ENCODE measurements around the gene AFTPH.

The AFTPH gene

DNA sequence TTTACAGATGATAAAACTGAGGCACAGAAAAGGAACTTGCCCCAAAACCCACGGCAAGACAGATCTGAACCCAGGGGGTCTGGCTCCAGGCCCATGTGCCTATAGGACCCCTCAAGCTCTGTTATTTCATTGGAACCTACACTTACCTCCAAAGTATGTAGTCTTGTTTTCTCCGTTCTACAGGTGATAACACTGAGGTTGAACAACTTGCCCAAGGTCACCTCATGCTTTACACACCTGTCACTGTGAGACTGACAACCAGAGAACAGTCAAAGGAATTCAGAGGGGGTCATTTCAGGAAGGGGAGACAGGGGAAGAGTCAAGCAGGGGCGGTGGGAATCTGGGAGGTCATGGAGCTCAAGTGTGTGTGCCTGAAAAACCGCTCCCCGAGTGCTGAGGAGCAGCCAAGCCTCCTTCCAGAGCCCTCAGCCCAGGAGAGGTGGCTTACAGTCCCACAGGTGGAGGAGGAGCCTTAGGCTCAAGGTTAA lies 81.9 kb downstream of the AFTPH start:
- FAIRE-seq (peak; percentile 63), DNase-seq (ENCODE audit: insufficient read length, low spot score) (no peak)
- TF ChIP-seq POU2F2 (IDR thresholded peaks at IDR 0.05; ENCODE audit: low read depth, low read length) (no peak), PAX5 (IDR thresholded peaks at IDR 0.05; ENCODE audit: insufficient read depth, low read length, severe bottlenecking) (no peak), TAF1 (IDR thresholded peaks at IDR 0.05; ENCODE audit: low read depth, low read length) (no peak), POLR2A (IDR thresholded peaks at IDR 0.05; ENCODE audit: low read depth, low read length) (no peak), POLR2AphosphoS5 (IDR thresholded peaks at IDR 0.05; ENCODE audit: low read depth, low read length) (no peak), SPI1 (IDR thresholded peaks at IDR 0.05; ENCODE audit: low read depth, low read length) (no peak)

DNA sequence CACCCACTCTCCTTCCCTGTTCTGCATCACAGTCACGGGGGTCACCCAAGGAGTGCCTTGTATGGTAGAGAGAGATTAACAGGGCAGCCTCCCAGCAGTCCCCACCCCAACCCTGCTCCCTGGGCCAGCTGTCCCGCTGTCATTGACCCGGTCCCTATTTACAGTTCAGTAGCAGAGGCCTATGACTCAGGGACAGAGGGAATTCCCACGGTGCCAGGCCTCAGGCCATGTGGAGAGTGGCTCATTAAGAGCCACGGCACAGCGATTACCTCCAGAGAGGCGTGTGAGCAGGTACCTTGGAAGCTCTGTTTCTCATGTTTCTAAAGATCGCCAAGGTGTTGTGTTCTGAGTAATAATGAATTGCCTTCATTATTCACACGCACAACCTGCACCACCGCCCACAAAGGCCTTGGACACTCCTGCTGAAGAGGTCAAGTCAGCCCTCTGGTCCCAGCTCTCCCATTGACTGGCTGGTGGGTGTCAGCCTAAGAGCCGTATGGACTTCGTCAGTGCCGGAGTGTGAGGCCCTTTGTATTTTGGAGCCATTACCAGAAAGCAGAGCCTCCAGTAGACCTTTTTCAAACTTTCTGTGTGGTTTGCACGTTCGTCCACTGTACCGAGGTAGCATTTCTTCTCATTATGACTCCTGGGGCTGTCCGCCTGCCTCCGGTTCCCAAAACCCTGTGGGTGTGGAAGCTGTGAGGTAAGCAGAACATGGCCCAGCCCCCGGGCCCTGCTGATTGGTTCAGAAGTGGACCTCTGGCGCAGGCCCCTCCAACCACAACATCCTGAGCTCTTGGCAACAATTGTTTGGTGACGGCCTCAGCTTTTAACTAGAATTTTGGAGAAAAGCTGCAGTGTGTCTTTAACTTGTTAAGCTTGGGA lies 82.6 kb downstream of the AFTPH start:
- FAIRE-seq = peak; percentile 57
- peak; percentile 76 for DNase-seq (ENCODE audit: insufficient read length, low spot score)
- TF ChIP-seq TAF1 (IDR thresholded peaks at IDR 0.05; ENCODE audit: low read depth, low read length) = no peak; the same call in 1 of the 2 replicates
- no peak for TF ChIP-seq POLR2AphosphoS5 (IDR thresholded peaks at IDR 0.05; ENCODE audit: low read depth, low read length)
- TF ChIP-seq POLR2A (IDR thresholded peaks at IDR 0.05; ENCODE audit: low read depth, low read length) = peak; percentile 66
- no peak for TF ChIP-seq PAX5 (IDR thresholded peaks at IDR 0.05; ENCODE audit: insufficient read depth, low read length, severe bottlenecking)
- TF ChIP-seq POU2F2 (IDR thresholded peaks at IDR 0.05; ENCODE audit: low read depth, low read length) = peak; percentile 14; the same call in 1 of the 2 replicates
- TF ChIP-seq SPI1 (IDR thresholded peaks at IDR 0.05; ENCODE audit: low read depth, low read length) = 0 out of 2 replicates have a peak, but pooled peaks have one; percentile 22

DNA sequence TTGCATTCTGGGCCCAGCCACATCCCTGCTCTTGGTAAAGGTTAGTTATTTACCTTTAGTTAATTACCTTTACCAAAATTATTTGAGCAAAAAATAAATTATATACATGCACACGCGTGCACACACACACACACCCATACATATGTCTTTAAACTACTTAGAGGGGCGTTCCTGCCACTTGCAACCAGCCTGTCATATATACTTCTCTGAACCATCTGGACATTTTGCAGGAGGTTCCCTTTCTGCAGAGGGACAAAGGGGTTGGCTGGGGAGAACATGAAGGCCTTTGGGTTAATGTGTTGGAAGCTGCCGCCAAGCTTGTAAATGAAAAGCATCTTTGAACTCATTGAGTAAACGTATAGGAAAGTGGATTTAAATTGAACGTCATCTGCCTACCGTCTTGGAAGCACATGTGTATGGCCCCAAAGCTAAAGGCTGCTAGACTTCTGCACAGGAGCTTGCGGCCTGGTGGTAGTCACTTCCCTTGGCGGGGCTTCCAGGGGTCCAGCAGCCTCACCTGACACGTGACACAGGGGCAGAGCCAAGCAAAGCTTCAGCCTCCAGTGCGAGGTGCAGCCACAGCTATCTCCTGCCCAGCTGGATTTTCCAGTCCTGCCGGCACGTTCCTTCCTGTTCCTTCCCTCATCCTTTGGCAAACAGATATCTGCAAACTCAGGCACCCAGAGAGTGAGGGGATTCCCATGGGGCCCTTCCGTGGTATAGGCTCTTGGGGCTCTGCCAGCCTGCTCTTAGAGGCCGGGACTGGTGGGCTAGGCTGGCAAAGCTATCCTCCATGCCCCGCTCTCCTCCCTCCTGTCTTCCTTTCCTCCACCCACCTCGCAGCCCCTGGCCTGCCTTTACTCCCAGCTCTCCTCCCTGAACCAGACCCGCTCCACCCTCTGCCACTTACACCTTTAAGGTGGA lies 83.5 kb downstream of the AFTPH start:
- FAIRE-seq (no peak), DNase-seq (ENCODE audit: insufficient read length, low spot score) (no peak)

GRCh38 chr2:64608867-64609226 lies 84.7 kb downstream of the AFTPH start:
- TF ChIP-seq POLR2A (IDR thresholded peaks at IDR 0.05; ENCODE audit: low read depth, low read length) (no peak), POLR2AphosphoS5 (IDR thresholded peaks at IDR 0.05; ENCODE audit: low read depth, low read length) (no peak), PAX5 (IDR thresholded peaks at IDR 0.05; ENCODE audit: insufficient read depth, low read length, severe bottlenecking) (no peak), TAF1 (IDR thresholded peaks at IDR 0.05; ENCODE audit: low read depth, low read length) (no peak)
- DNase-seq (ENCODE audit: insufficient read length, low spot score) = no peak
- no peak for FAIRE-seq

More for the DNA sequence above, 83.5 kb downstream of the AFTPH start:
- TF ChIP-seq SPI1 (IDR thresholded peaks at IDR 0.05; ENCODE audit: low read depth, low read length) = no peak
- no peak for TF ChIP-seq POLR2A (IDR thresholded peaks at IDR 0.05; ENCODE audit: low read depth, low read length)
- no peak for TF ChIP-seq POLR2AphosphoS5 (IDR thresholded peaks at IDR 0.05; ENCODE audit: low read depth, low read length)
- TF ChIP-seq POU2F2 (IDR thresholded peaks at IDR 0.05; ENCODE audit: low read depth, low read length) = no peak
- no peak for TF ChIP-seq PAX5 (IDR thresholded peaks at IDR 0.05; ENCODE audit: insufficient read depth, low read length, severe bottlenecking)
- TF ChIP-seq TAF1 (IDR thresholded peaks at IDR 0.05; ENCODE audit: low read depth, low read length) = no peak

DNA sequence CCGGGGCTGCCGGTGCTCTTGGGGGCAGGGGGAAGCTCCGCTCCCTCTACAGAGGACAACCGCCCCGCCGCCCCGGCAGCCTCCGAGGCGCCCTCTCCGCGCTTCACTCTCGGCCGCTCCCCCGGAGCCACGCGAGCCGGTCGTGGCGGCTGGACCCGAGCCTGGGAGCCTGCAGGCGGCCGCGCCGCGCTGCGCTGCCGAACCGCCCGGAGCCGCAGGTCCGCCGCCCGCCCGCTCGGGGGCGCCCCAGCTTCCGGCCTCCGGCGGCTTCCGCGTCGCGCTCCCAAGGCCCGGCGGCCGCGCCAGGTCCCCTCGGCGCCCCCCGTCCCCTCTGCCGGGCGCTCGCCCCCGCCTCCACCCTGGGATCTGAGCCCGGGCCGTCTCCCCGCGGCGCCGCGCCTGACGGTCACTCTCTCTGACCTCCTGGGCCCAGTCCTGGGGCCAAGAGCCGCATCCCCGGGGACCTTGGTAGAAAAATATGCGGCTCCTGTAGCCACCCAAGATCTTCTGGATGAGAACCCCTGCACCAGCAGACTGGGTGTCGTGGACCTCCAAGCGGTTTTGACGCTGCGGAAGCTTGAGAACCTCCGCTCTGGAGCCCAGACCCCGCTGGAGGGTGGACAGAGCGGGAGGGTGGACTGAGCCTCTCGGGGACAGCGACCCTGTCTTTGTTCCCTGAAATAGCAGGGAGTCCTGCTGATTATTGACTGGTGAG lies 85.3 kb downstream of the AFTPH start:
- TF ChIP-seq POU2F2 (IDR thresholded peaks at IDR 0.05; ENCODE audit: low read depth, low read length) (no peak), PAX5 (IDR thresholded peaks at IDR 0.05; ENCODE audit: insufficient read depth, low read length, severe bottlenecking) (peak; percentile 43), POLR2A (IDR thresholded peaks at IDR 0.05; ENCODE audit: low read depth, low read length) (peak; percentile 45; the same call in 1 of the 2 replicates), POLR2AphosphoS5 (IDR thresholded peaks at IDR 0.05; ENCODE audit: low read depth, low read length) (peak; percentile 44), TAF1 (IDR thresholded peaks at IDR 0.05; ENCODE audit: low read depth, low read length) (peak; percentile 49; the same call in 1 of the 2 replicates), SPI1 (IDR thresholded peaks at IDR 0.05; ENCODE audit: low read depth, low read length) (no peak)
- peak; percentile 86 for DNase-seq (ENCODE audit: insufficient read length, low spot score)
- FAIRE-seq = peak; percentile 81

GRCh38 chr2:64609942-64610281 lies 85.8 kb downstream of the AFTPH start:
- no peak for TF ChIP-seq POU2F2 (IDR thresholded peaks at IDR 0.05; ENCODE audit: low read depth, low read length)
- no peak for TF ChIP-seq PAX5 (IDR thresholded peaks at IDR 0.05; ENCODE audit: insufficient read depth, low read length, severe bottlenecking)
- no peak for TF ChIP-seq SPI1 (IDR thresholded peaks at IDR 0.05; ENCODE audit: low read depth, low read length)
- DNase-seq (ENCODE audit: insufficient read length, low spot score) (no peak), FAIRE-seq (no peak)

- DNase-seq (ENCODE audit: insufficient read length, low spot score) (no peak), FAIRE-seq (no peak)
- TF ChIP-seq POLR2A (IDR thresholded peaks at IDR 0.05; ENCODE audit: low read depth, low read length) (no peak), POLR2AphosphoS5 (IDR thresholded peaks at IDR 0.05; ENCODE audit: low read depth, low read length) (no peak), SPI1 (IDR thresholded peaks at IDR 0.05; ENCODE audit: low read depth, low read length) (no peak), TAF1 (IDR thresholded peaks at IDR 0.05; ENCODE audit: low read depth, low read length) (no peak), POU2F2 (IDR thresholded peaks at IDR 0.05; ENCODE audit: low read depth, low read length) (no peak), PAX5 (IDR thresholded peaks at IDR 0.05; ENCODE audit: insufficient read depth, low read length, severe bottlenecking) (no peak)
These were observed 86.3 kb downstream of the AFTPH start for GRCh38 chr2:64610316-64610855.

DNA sequence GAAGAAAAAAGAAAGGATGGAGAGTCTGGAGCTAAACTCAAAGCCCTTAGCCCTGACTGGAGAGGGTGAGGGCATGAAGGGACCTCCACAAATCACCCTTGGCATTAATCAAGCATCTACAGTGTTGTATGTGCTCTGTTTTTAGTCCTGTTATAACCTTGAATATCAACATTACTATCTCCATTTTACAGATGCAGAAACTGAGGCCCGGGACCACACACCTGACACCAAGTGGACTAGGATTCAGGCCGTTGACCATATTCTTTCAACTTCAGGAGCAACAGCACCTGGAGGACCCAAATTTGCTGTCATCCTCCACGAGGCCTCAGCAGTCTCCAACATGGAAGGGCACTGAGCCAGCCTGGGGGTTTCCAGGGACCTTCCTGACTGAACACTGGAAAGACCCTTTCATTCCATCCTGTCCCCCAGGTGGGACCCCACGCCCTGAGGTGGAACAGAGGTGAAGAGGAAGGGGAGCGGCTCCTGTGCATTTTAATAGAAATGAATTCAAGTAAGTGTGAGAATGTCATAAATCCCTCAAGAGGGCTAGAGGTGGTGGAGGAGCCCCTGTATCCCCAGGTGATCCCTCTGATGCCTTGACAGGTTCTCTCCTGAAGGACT lies 88.6 kb downstream of the AFTPH start:
- TF ChIP-seq POLR2A (IDR thresholded peaks at IDR 0.05; ENCODE audit: low read depth, low read length) = no peak
- no peak for TF ChIP-seq TAF1 (IDR thresholded peaks at IDR 0.05; ENCODE audit: low read depth, low read length)
- TF ChIP-seq SPI1 (IDR thresholded peaks at IDR 0.05; ENCODE audit: low read depth, low read length) = no peak
- no peak for TF ChIP-seq POLR2AphosphoS5 (IDR thresholded peaks at IDR 0.05; ENCODE audit: low read depth, low read length)
- no peak for TF ChIP-seq PAX5 (IDR thresholded peaks at IDR 0.05; ENCODE audit: insufficient read depth, low read length, severe bottlenecking)
- TF ChIP-seq POU2F2 (IDR thresholded peaks at IDR 0.05; ENCODE audit: low read depth, low read length) = no peak
- no peak for DNase-seq (ENCODE audit: insufficient read length, low spot score)
- FAIRE-seq = no peak

Data from GM12891 (cell line).